ENCODE results near the gene PHTF1.

- no peak for TF ChIP-seq POLR2A (IDR thresholded peaks at IDR 0.05)
- TF ChIP-seq, protein P1, sequence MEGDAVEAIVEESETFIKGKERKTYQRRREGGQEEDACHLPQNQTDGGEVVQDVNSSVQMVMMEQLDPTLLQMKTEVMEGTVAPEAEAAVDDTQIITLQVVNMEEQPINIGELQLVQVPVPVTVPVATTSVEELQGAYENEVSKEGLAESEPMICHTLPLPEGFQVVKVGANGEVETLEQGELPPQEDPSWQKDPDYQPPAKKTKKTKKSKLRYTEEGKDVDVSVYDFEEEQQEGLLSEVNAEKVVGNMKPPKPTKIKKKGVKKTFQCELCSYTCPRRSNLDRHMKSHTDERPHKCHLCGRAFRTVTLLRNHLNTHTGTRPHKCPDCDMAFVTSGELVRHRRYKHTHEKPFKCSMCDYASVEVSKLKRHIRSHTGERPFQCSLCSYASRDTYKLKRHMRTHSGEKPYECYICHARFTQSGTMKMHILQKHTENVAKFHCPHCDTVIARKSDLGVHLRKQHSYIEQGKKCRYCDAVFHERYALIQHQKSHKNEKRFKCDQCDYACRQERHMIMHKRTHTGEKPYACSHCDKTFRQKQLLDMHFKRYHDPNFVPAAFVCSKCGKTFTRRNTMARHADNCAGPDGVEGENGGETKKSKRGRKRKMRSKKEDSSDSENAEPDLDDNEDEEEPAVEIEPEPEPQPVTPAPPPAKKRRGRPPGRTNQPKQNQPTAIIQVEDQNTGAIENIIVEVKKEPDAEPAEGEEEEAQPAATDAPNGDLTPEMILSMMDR (IDR thresholded peaks at IDR 0.05), result peak in 5 of 6 experiments; percentile 28 to 53 (median 48)
Measured at GRCh38 chr1:113677250-113678158, 81.8 kb downstream of the PHTF1 start.
